Testis (tissue), 2 donors: ENCODE data around the gene ALDOC.

ENCODE experiments used
- CTCF ChIP-seq, 3 experiments: fragments of 450-650 bp in 2 of 3; fragments of 200-600 bp in 1 of 3; sonication (generic) in 1 of 3; IDR thresholded peaks; one replicate each; pipeline ENCODE4 v1.5.1; 2016 to 2019; ENCODE audit warnings: antibody characterized with exemption in 3 of 3, mild to moderate bottlenecking in 2 of 3, moderate library complexity in 1 of 3
- POLR2A ChIP-seq: fragments of 450-650 bp; IDR thresholded peaks from one replicate; pipeline ENCODE4 v1.6.1; 2017; ENCODE audit warnings: antibody characterized with exemption, mild to moderate bottlenecking, moderate library complexity

- TF ChIP-seq POLR2A (no peak), CTCF (IDR thresholded peaks at IDR 0.05) (no peak)
Measured at GRCh38 chr17:28599311-28600184, 22.9 kb upstream of the ALDOC start.
